HEK293T (cell line): ENCODE results near the gene COMMD10.

Experiments used
- CTCF ChIA-PET: fragments of 350-600 bp; formaldehyde crosslinking; extraction: SDS; loops from one replicate; lab custom pipeline; 2021; ENCODE audit warnings: antibody characterized with exemption, inconsistent platforms; lab: Yijun Ruan, JAX
- POLR2A ChIA-PET: fragments of 350-600 bp; formaldehyde crosslinking; extraction: SDS; loops from one replicate; lab custom pipeline; 2020; ENCODE audit warnings: antibody characterized with exemption, inconsistent platforms; lab: Yijun Ruan, JAX
- DNase-seq: peaks from one replicate; pipeline ENCODE4 v3.0.0; 2012; ENCODE audit warnings: mixed read lengths; ENCODE audit errors: extremely low spot score
- ARNT ChIP-seq: fragments of 450-650 bp; IDR thresholded peaks from 2 replicates; pipeline ENCODE4 v1.6.1; 2017; ENCODE audit warnings: mild to moderate bottlenecking
- BHLHE40 ChIP-seq: fragments of 450-650 bp; IDR thresholded peaks from 2 replicates; pipeline ENCODE4 v1.6.1; 2016; ENCODE audit warnings: mild to moderate bottlenecking, moderate library complexity, borderline replicate concordance
- CTBP1 ChIP-seq: fragments of 450-650 bp; IDR thresholded peaks from 2 replicates; pipeline ENCODE4 v1.6.1; 2016; ENCODE audit warnings: borderline replicate concordance
- ELF4 ChIP-seq: fragments of 450-650 bp; IDR thresholded peaks from 2 replicates; pipeline ENCODE4 v1.6.1; 2017; ENCODE audit warnings: antibody characterized with exemption
- FOXA1 ChIP-seq: fragments of 450-650 bp; IDR thresholded peaks from 2 replicates; pipeline ENCODE4 v1.6.1; 2016; ENCODE audit warnings: mild to moderate bottlenecking
- FOXK2 ChIP-seq: fragments of 450-650 bp; IDR thresholded peaks from 2 replicates; pipeline ENCODE4 v1.6.1; 2016; ENCODE audit warnings: mild to moderate bottlenecking
- FOXM1 ChIP-seq: fragments of 450-650 bp; IDR thresholded peaks from 2 replicates; pipeline ENCODE4 v1.6.1; 2017; ENCODE audit warnings: mild to moderate bottlenecking, borderline replicate concordance
- HDGF ChIP-seq: fragments of 450-650 bp; IDR thresholded peaks from 2 replicates; pipeline ENCODE4 v1.6.1; 2017; ENCODE audit warnings: antibody characterized with exemption, borderline replicate concordance
- L3MBTL2 ChIP-seq: fragments of 450-650 bp; conservative IDR thresholded peaks from 2 replicates; pipeline ENCODE4 v1.6.1; 2016; ENCODE audit warnings: mild to moderate bottlenecking
- LEF1 ChIP-seq: fragments of 450-650 bp; IDR thresholded peaks from 2 replicates; pipeline ENCODE4 v1.6.1; 2017; ENCODE audit warnings: mild to moderate bottlenecking, borderline replicate concordance
- NFRKB ChIP-seq: fragments of 450-650 bp; IDR thresholded peaks from 2 replicates; pipeline ENCODE4 v1.6.1; 2016; ENCODE audit warnings: mild to moderate bottlenecking, moderate library complexity
- SP1 ChIP-seq: fragments of 450-650 bp; IDR thresholded peaks from 2 replicates; pipeline ENCODE4 v1.6.1; 2017
- SUZ12 ChIP-seq: fragments of 450-650 bp; IDR thresholded peaks from 2 replicates; pipeline ENCODE4 v1.6.1; 2016; ENCODE audit warnings: mild to moderate bottlenecking
- TARDBP ChIP-seq: fragments of 450-650 bp; IDR thresholded peaks from 2 replicates; pipeline ENCODE4 v1.6.1; 2016
- ZNF384 ChIP-seq: fragments of 450-650 bp; IDR thresholded peaks from 2 replicates; pipeline ENCODE4 v1.6.1; 2016
- TF ChIP-seq, protein P1 (sequence below): fragments of 450-650 bp; IDR thresholded peaks from 2 replicates; pipeline ENCODE4 v1.6.1; 2016

COMMD10 gene

DNA sequence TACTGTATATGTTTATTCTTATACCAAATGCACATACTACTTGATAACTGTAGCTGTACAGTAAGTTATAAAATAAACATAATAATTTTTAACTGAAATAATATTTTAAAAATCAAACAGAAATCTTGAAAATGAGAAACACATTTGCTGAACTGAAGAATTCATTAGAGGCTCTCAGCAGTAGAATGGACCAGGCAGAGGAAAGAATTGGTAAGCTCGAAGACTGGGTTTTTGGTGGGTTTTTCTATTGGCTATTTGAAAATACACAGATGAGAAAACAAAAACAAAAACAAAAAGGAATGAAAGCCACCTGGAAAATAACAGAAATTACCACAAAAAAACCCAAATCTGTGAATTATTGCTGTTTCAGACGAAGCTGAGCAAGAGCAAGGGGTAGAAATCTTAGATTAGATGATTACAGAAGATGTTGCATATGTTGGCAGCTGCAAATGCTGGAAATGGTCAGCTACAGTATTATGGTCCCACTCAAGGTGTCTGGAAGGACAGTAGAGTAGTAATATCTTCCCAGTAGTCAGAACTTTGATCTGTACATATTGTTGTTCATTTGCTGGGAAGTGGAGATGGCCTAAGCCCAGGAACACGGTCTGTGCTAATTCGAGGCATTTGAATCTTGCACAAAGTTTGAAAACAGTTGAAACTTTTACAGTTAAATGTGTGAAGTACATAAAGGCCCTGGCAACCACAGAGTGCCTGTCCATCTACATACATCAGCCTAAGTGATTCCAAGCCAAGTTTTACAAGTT lies 233.4 kb downstream of the COMMD10 start:
- POLR2A ChIA-PET, result no interaction called here
- DNase-seq, result no peak
- CTCF ChIA-PET, result no interaction called here
- no peak for TF ChIP-seq SP1
- TF ChIP-seq NFRKB, result no peak

DNA sequence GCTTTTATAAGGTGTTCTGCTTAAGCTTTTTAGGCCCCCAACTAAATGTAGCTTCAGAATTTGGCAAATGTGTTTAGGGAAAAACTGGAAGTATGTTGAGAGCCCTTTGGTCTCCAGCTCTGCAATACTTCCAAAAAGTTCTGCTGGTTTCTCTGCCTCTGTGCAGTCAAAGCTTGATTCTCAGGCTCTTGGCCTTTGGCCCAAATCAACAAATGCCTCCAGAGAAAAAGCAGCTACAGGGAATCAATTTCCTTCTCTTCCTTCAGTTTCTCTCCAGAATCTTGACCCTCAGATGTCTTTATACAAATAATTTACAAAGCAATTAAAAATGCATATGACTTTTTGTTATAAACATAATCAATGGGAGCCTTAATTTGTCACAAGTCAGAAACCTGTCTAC lies 235.7 kb downstream of the COMMD10 start:
- POLR2A ChIA-PET, result no interaction called here
- TF ChIP-seq FOXK2 (no peak), NFRKB (no peak), SP1 (no peak), ARNT (no peak), FOXM1 (no peak), CTBP1 (no peak), ZNF384 (no peak), L3MBTL2 (no peak), BHLHE40 (no peak), FOXA1 (no peak), SUZ12 (no peak), TARDBP (no peak)
- TF ChIP-seq, protein P1, sequence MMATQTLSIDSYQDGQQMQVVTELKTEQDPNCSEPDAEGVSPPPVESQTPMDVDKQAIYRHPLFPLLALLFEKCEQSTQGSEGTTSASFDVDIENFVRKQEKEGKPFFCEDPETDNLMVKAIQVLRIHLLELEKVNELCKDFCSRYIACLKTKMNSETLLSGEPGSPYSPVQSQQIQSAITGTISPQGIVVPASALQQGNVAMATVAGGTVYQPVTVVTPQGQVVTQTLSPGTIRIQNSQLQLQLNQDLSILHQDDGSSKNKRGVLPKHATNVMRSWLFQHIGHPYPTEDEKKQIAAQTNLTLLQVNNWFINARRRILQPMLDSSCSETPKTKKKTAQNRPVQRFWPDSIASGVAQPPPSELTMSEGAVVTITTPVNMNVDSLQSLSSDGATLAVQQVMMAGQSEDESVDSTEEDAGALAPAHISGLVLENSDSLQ, result no peak
- DNase-seq, result no peak
- CTCF ChIA-PET, result no interaction called here

DNA sequence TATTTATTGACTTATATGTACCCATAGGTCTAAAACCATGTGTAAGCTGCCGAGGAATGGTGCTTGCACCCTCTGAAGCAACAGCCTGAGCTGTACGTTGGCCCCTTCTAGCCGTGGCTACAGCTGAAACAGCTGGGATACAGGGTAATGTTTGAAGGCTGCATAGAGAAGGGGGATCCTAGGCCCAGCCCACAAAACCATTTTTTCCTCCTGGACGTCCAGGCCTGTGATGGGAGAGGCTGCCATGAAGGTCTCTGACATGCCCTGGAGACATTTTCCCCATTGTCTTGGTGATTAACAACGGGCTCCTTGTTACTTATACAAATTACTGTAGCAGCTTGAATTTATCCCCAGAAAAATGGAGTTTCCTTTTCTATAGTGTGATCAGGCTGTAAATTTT lies 244.7 kb downstream of the COMMD10 start:
- ChIA-PET CTCF (no interaction called here), POLR2A (no interaction called here)
- DNase-seq, result no peak
- TF ChIP-seq LEF1 (no peak), TARDBP (no peak), ZNF384 (no peak), FOXK2 (no peak), HDGF (no peak), SP1 (no peak), ARNT (no peak), L3MBTL2 (no peak), ELF4 (no peak), SUZ12 (no peak), FOXM1 (no peak), BHLHE40 (no peak), FOXA1 (no peak), NFRKB (no peak)
- TF ChIP-seq, protein P1, result no peak

DNA sequence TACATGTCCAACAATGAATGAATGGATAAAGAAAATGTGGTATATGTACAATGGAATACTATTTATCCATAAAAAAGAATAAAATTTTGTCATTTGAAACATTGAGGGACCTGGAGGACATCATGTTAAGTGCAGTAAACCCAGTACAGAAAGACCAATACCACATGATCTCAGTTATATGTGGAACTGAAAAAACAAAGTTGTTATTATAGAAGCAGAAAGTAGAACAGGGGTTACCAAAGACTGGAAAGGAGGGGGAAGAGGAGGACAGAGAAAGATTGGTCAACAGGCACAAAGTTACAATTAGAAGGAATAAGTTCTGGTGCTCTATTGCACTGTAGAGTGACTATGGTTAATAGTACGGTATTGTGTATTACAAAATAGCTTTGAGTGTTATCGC lies 256.0 kb downstream of the COMMD10 start:
- TF ChIP-seq L3MBTL2 (no peak), FOXA1 (no peak), SP1 (no peak), ZNF384 (no peak), FOXK2 (no peak), HDGF (no peak), NFRKB (no peak)
- ChIA-PET POLR2A (no interaction called here), CTCF (no interaction called here)
- DNase-seq, result no peak
